Esophagus muscularis mucosa (tissue), 4 donors: ENCODE data around the gene SLC4A3.

Source experiments
- CTCF ChIP-seq, 3 experiments: fragments of 200-600 bp in 2 of 3; fragments of 450-650 bp in 1 of 3; sonication (generic) in 2 of 3; IDR thresholded peaks; one replicate each; pipeline ENCODE4 v1.5.1; 2017 to 2019; ENCODE audit warnings: antibody characterized with exemption in 3 of 3, mild to moderate bottlenecking in 2 of 3, moderate library complexity in 1 of 3
- EP300 ChIP-seq: sonication (generic); formaldehyde crosslinking; IDR thresholded peaks from one replicate; pipeline ENCODE4 v1.6.1; 2017; ENCODE audit warnings: antibody characterized with exemption
- POLR2A ChIP-seq: fragments of 450-650 bp; IDR thresholded peaks from one replicate; pipeline ENCODE4 v1.6.1; 2017; ENCODE audit warnings: antibody characterized with exemption, moderate library complexity, mild to moderate bottlenecking, low read depth
- POLR2AphosphoS5 ChIP-seq, 2 donors: sonication (generic); formaldehyde crosslinking; IDR thresholded peaks; one replicate each; pipeline ENCODE4 v1.6.1; 2017; ENCODE audit warnings: antibody characterized with exemption in 2 of 2

- no peak for TF ChIP-seq CTCF (IDR thresholded peaks at IDR 0.05)
- TF ChIP-seq POLR2A = no peak
- no peak for TF ChIP-seq POLR2AphosphoS5 (IDR thresholded peaks at IDR 0.05)
- no peak for TF ChIP-seq EP300
These were observed 28.9 kb upstream of the SLC4A3 start for GRCh38 chr2:219598308-219599078.
